HepG2 (cell line): Measurements from ENCODE around the gene FAF1. TPM values are rescaled to one million over a fixed set of nuclear protein-coding genes. Genes with fewer than 3 reads are reported as not detected.

Experiments
- ATAC-seq: fragments of 200-7000 bp; cut with Tn5 transposase; 3 replicates; pipeline ENCODE4 v1.9.1; 2020; ENCODE audit warnings: mild to moderate bottlenecking, moderate library complexity
- BruUV-seq: library from RNA; stranded (reverse); fragments of 400-500 nt; replicated peaks from 2 replicates; lab custom pipeline; 2021; lab: Mats Ljungman, UMichigan
- CTCF ChIA-PET: fragments of 300-600 bp; formaldehyde crosslinking; extraction: SDS; loops from one replicate; lab custom pipeline; 2021; ENCODE audit warnings: low total read pairs, inconsistent platforms, low intra/inter-chr PET ratio; lab: Yijun Ruan, JAX
- POLR2A ChIA-PET: fragments of 350-600 bp; sonication (Branson Sonifier 250); formaldehyde crosslinking; loops from one replicate; lab custom pipeline; 2020; ENCODE audit warnings: antibody characterized with exemption, inconsistent platforms; lab: Yijun Ruan, JAX
- DNase-seq: peaks from one replicate; pipeline ENCODE4 v3.0.0-alpha.2; 2015; ENCODE audit warnings: low spot score
- FAIRE-seq: peaks from 3 replicates; lab custom pipeline; 2011; peaks lifted over from hg19 to GRCh38; lab: Jason Lieb, UNC
- H2AFZ ChIP-seq: one replicate; pipeline ENCODE4 v1.6.1; 2011; ENCODE audit warnings: low read length, inconsistent platforms
- H3K27ac ChIP-seq: fragments of 300-600 bp; 3 replicates; pipeline ENCODE4 v1.8.0; 2011; ENCODE audit warnings: mixed run types, mild to moderate bottlenecking, mixed read lengths, low read length, inconsistent platforms; ENCODE audit not compliant: insufficient read depth; ENCODE audit errors: extremely low read length
- H3K27me3 ChIP-seq, 2 experiments: fragments of 200-600 bp in 1 of 2; 2 replicates in 1 of 2; 3 replicates in 1 of 2; pipeline versions ENCODE4 v1.6.0 to v1.8.0; 2011; ENCODE audit warnings: low read length in 2 of 2, mild to moderate bottlenecking in 2 of 2, moderate library complexity in 2 of 2, inconsistent platforms in 1 of 2; ENCODE audit not compliant: insufficient read depth in 2 of 2, control insufficient read depth in 1 of 2
- H3K36me3 ChIP-seq, 2 experiments: fragments of 200-600 bp in 1 of 2; replicated peaks in 1 of 2; 2 replicates in 1 of 2; 3 replicates in 1 of 2; pipeline versions ENCODE4 v1.5.1 to v1.8.0; 2011; ENCODE audit warnings: low read length in 2 of 2, inconsistent platforms in 1 of 2; ENCODE audit not compliant: insufficient read depth in 2 of 2, control insufficient read depth in 1 of 2
- H3K4me1 ChIP-seq: 2 replicates; pipeline ENCODE4 v1.5.1; 2012; ENCODE audit warnings: low read length, inconsistent platforms; ENCODE audit not compliant: insufficient read depth
- H3K4me2 ChIP-seq: 2 replicates; pipeline ENCODE4 v1.6.0; 2011; ENCODE audit warnings: low read depth, low read length, inconsistent platforms
- H3K4me3 ChIP-seq, 3 experiments: fragments of 200-600 bp in 1 of 3; sonication (generic), shearing (Covaris generic) in 1 of 3; replicated peaks in 1 of 3; 2 replicates each; pipeline ENCODE4 v1.5.1; 2011 to 2016; ENCODE audit warnings: low read length in 3 of 3, inconsistent platforms in 2 of 3, low read depth in 2 of 3, mild to moderate bottlenecking in 2 of 3, control low read depth in 1 of 3, mixed read lengths in 1 of 3; ENCODE audit not compliant: insufficient read depth in 1 of 3
- H3K79me2 ChIP-seq: one replicate; pipeline ENCODE4 v1.6.1; 2011; ENCODE audit warnings: low read length, inconsistent platforms; ENCODE audit not compliant: insufficient read depth
- H3K9ac ChIP-seq: 2 replicates; pipeline ENCODE4 v1.6.0; 2011; ENCODE audit warnings: mild to moderate bottlenecking, low read depth, low read length, inconsistent platforms; ENCODE audit not compliant: insufficient read depth
- H3K9me3 ChIP-seq: 2 replicates; pipeline ENCODE4 v1.5.1; 2012; ENCODE audit warnings: mild to moderate bottlenecking, low read length
- H4K20me1 ChIP-seq: 2 replicates; pipeline ENCODE4 v1.6.0; 2011; ENCODE audit warnings: inconsistent platforms, mild to moderate bottlenecking, low read length, moderate library complexity; ENCODE audit not compliant: insufficient read depth
- ARHGAP35 ChIP-seq: sonication (generic); formaldehyde crosslinking; IDR thresholded peaks from 2 replicates; pipeline ENCODE4 v1.9.0; 2022; ENCODE audit warnings: mild to moderate bottlenecking, inconsistent platforms, moderate library complexity, missing genetic modification reagents, borderline replicate concordance
- CC2D1A ChIP-seq: sonication (generic); formaldehyde crosslinking; IDR thresholded peaks from 2 replicates; pipeline ENCODE4 v1.8.1; 2023; ENCODE audit warnings: mild to moderate bottlenecking, missing genetic modification reagents
- CENPX ChIP-seq: sonication (generic); formaldehyde crosslinking; IDR thresholded peaks from 2 replicates; pipeline ENCODE4 v1.9.0; 2021; ENCODE audit warnings: mild to moderate bottlenecking, missing genetic modification reagents, moderate library complexity
- CTCF ChIP-seq: sonication (generic); formaldehyde crosslinking; IDR thresholded peaks from 2 replicates; pipeline ENCODE4 v1.5.0; 2020; ENCODE audit warnings: mild to moderate bottlenecking, missing genetic modification reagents, moderate library complexity
- EED ChIP-seq: sonication (generic); formaldehyde crosslinking; IDR thresholded peaks from 2 replicates; pipeline ENCODE4 v1.5.0; 2020; ENCODE audit warnings: mild to moderate bottlenecking, missing genetic modification reagents
- ELF3 ChIP-seq: IDR thresholded peaks from 2 replicates; pipeline ENCODE4 v1.6.1; 2016; ENCODE audit warnings: missing genetic modification reagents, missing compliant biosample characterization
- EP300 ChIP-seq, 3 experiments: sonication (generic) in 1 of 3; formaldehyde crosslinking in 1 of 3; IDR thresholded peaks; 2 replicates each; pipeline versions ENCODE4 v1.5.1 to v1.6.1; 2011 to 2020; ENCODE audit warnings: low read depth in 2 of 3, low read length in 2 of 3, borderline replicate concordance in 1 of 3, improper control_type of control experiment in 1 of 3, mild to moderate bottlenecking in 1 of 3, missing genetic modification reagents in 1 of 3, moderate library complexity in 1 of 3
- ESRRA ChIP-seq: sonication (generic); formaldehyde crosslinking; IDR thresholded peaks from 2 replicates; pipeline ENCODE4 v1.5.1; 2020; ENCODE audit warnings: mild to moderate bottlenecking, low read depth, missing genetic modification reagents
- GRHL1 ChIP-seq: sonication (generic); formaldehyde crosslinking; conservative IDR thresholded peaks from 2 replicates; pipeline ENCODE4 v1.8.0; 2022; ENCODE audit warnings: missing genetic modification reagents
- GTF3A ChIP-seq: sonication (generic); formaldehyde crosslinking; conservative IDR thresholded peaks from 2 replicates; pipeline ENCODE4 v1.4.0; 2020; ENCODE audit warnings: mild to moderate bottlenecking, missing genetic modification reagents
- MIXL1 ChIP-seq: IDR thresholded peaks from 2 replicates; pipeline ENCODE4 v1.6.1; 2016
- PTBP1 ChIP-seq: fragments of 200-400 bp; formaldehyde crosslinking; IDR thresholded peaks from 2 replicates; pipeline ENCODE4 v1.6.1; 2018; ENCODE audit warnings: low read length, low read depth; ENCODE audit not compliant: poor library complexity, severe bottlenecking
- RAD21 ChIP-seq: fragments of 450-650 bp; formaldehyde crosslinking; IDR thresholded peaks from 2 replicates; pipeline ENCODE4 v1.5.0; 2020; ENCODE audit warnings: mild to moderate bottlenecking
- RXRB ChIP-seq: IDR thresholded peaks from 2 replicates; pipeline ENCODE4 v1.6.1; 2016; ENCODE audit warnings: borderline replicate concordance, missing genetic modification reagents, missing compliant biosample characterization
- SMAD1 ChIP-seq: sonication (generic); formaldehyde crosslinking; IDR thresholded peaks from 2 replicates; pipeline ENCODE4 v1.4.0; 2020; ENCODE audit warnings: missing genetic modification reagents, low read depth, mild to moderate bottlenecking, borderline replicate concordance
- SMC3 ChIP-seq: IDR thresholded peaks from 2 replicates; pipeline ENCODE4 v1.6.1; 2011; ENCODE audit warnings: low read length, improper control_type of control experiment
- SMYD3 ChIP-seq: sonication (generic); formaldehyde crosslinking; IDR thresholded peaks from 2 replicates; pipeline ENCODE4 v1.8.1; 2023; ENCODE audit warnings: mild to moderate bottlenecking, missing genetic modification reagents
- STAG1 ChIP-seq: sonication (generic); formaldehyde crosslinking; IDR thresholded peaks from 2 replicates; pipeline ENCODE4 v1.4.0; 2020; ENCODE audit warnings: missing genetic modification reagents
- TARDBP ChIP-seq: sonication (generic); formaldehyde crosslinking; IDR thresholded peaks from 2 replicates; pipeline ENCODE4 v1.8.0; 2022; ENCODE audit warnings: mild to moderate bottlenecking, missing genetic modification reagents
- ZBTB7B ChIP-seq: sonication (generic); formaldehyde crosslinking; IDR thresholded peaks from 2 replicates; pipeline ENCODE4 v1.4.0; 2020; ENCODE audit warnings: missing genetic modification reagents
- WGBS: methylation state at CpG from one replicate; pipeline ENCODE4 v1.1.6; 2017; ENCODE audit warnings: low lambda C conversion rate; 5-methylcytosine and 5-hydroxymethylcytosine counted together
- in situ Hi-C: cut with HindIII; loops from 2 replicates; pipeline ENCODE4 v1.10.0; 2017; ENCODE audit warnings: low pct_unique_long_range_greater_than_20kb; ENCODE audit not compliant: extremely low pct_ligation_motif_present
- intact Hi-C: fragments of 100-400 bp; cut with micrococcal nuclease; formaldehyde crosslinking; loops from one replicate; pipeline ENCODE4 v1.10.0; 2022; ENCODE audit not compliant: unreplicated experiment
- polyA plus RNA-seq, 8 experiments: library from polyadenylated mRNA; depleted of rRNA in 3 of 8; stranded (reverse) in 7 of 8; unstranded in 1 of 8; fragments of >200 nt; fragmentation: Illumina TruSeq in 4 of 8; extraction: Trizol in 4 of 8; gene quantifications; 2 replicates each; pipeline versions ENCODE4 v1.2.1 to v1.2.3, GENCODE V29; 2011 to 2016; ENCODE audit warnings: low read depth in 4 of 8, missing spikeins in 1 of 8, mixed read lengths in 1 of 8; ENCODE audit not compliant: insufficient read depth in 1 of 8
- total RNA-seq, 5 experiments: library from RNA; depleted of rRNA; stranded (reverse); fragments of >200 nt; fragmentation: Illumina TruSeq; extraction: Trizol; gene quantifications; 2 replicates each; pipeline ENCODE4 v1.2.3, GENCODE V29; 2016; ENCODE audit warnings: low read depth in 1 of 5
- TF ChIP-seq, protein P1 (sequence below): sonication (generic); formaldehyde crosslinking; IDR thresholded peaks from 2 replicates; pipeline ENCODE4 v1.9.0; 2021; ENCODE audit warnings: missing genetic modification reagents, mild to moderate bottlenecking, borderline replicate concordance

The FAF1 gene
- total and polyA plus RNA-seq, 2 of the 13 experiments (the other 11 are each of a cell fraction or from before 2014, with no cell fraction given) = 19.4 to 63.3 TPM

DNA sequence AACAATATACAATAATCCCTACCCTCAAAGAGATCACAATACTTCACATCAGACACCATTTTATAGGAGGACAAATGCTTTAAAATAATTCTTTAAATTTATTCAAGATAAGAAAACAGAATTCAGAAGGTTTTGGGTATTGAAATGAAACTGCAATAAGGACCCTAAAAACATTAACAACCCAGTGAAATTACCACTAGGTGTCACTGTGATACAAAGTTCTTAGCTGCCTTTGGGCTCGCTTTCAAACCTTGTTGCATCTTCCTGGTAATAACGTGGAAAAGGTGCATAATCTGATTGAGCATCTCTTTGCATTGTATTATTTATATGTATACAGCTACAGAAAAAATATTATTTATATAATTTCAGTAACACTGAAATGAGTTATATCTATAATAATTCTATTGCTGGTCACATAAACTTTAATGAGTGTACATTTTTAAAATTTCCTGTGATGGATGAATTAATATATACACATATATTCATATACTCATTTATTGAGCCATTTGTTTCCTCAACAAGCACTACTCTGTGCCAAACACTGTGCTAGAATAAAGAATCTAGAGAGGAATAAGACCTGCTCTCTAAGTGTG is 185.2 kb downstream of the FAF1 start:
- intact Hi-C loops (loop anchor here (1.0 to 10.0 kb wide), 4 partner anchors 80 to 414 kb away; no protein-coding TSS in a partner anchor), in situ Hi-C loops (loop anchor here (5.0 to 10.0 kb wide), 4 partner anchors 160 to 410 kb away; no protein-coding TSS in a partner anchor)
- Histone ChIP-seq H3K27ac (no peak overlapping the region), H3K9me3 (no peaks in the 10 kb centered on the region), H2AFZ (no peak overlapping the region), H3K36me3 (peaks cover 0 to 6% of the 10 kb centered on the region in 2 experiments; a peak in 1 of 5 replicates), H3K4me2 (no peak overlapping the region), H3K79me2 (no peaks in the 10 kb centered on the region), H3K4me3 (no peak overlapping the region), H3K27me3 (no peaks in the 10 kb centered on the region), H4K20me1 (no peaks in the 10 kb centered on the region), H3K9ac (no peak overlapping the region), H3K4me1 (peaks cover 14% of the 10 kb centered on the region)
- ChIA-PET POLR2A (no interaction called here), CTCF (interaction anchor here (0.8 to 2.6 kb wide), 4 partner anchors 155 to 414 kb away, joined by 3 to 23 read pairs (median 6); no protein-coding TSS in a partner anchor)
- BruUV-seq = no TSS peak
- ATAC-seq = peak; percentile 59; the same call in 1 of the 3 replicates
- DNase-seq = peak; percentile 63
- no peak for FAIRE-seq
- 43% methylated on average over 2 of the region's 2 CpGs for WGBS
- TF ChIP-seq EED (CRISPR knock-in tag) (no peak), GTF3A (no peak), ARHGAP35 (CRISPR knock-in tag) (no peak), CTCF (peak; percentile 76), CC2D1A (no peak), MIXL1 (CRISPR knock-in tag) (0 out of 2 replicates have a peak, but pooled peaks have one; percentile 29), ESRRA (no peak), CENPX (no peak), TARDBP (no peak), RXRB (CRISPR knock-in tag) (0 out of 2 replicates have a peak, but pooled peaks have one; percentile 15), SMAD1 (no peak), ELF3 (CRISPR knock-in tag) (0 out of 2 replicates have a peak, but pooled peaks have one; percentile 50), SMYD3 (CRISPR knock-in tag) (no peak), SMC3 (peak; percentile 81), GRHL1 (CRISPR knock-in tag) (no peak), ZBTB7B (CRISPR knock-in tag) (no peak), RAD21 (CRISPR knock-in tag) (peak; percentile 56), PTBP1 (no peak), STAG1 (CRISPR knock-in tag) (peak; percentile 82), EP300 (IDR thresholded peaks at IDR 0.05; ENCODE audit: low read depth in 2 of 2, low read length in 2 of 2) (no peak), EP300 (CRISPR knock-in tag; IDR thresholded peaks at IDR 0.05; ENCODE audit: borderline replicate concordance) (no peak)
- TF ChIP-seq, protein P1, sequence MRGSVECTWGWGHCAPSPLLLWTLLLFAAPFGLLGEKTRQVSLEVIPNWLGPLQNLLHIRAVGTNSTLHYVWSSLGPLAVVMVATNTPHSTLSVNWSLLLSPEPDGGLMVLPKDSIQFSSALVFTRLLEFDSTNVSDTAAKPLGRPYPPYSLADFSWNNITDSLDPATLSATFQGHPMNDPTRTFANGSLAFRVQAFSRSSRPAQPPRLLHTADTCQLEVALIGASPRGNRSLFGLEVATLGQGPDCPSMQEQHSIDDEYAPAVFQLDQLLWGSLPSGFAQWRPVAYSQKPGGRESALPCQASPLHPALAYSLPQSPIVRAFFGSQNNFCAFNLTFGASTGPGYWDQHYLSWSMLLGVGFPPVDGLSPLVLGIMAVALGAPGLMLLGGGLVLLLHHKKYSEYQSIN (CRISPR knock-in tag) = no peak
